CMK (cell line): ENCODE measurements around the gene DSCAM.

Source experiments
- DNase-seq: peaks from one replicate; pipeline ENCODE4 v3.0.0-alpha.2; 2010; ENCODE audit warnings: low read depth

DSCAM gene

GRCh38 chr21:40177979-40178378, 669.0 kb downstream of the DSCAM start:
- DNase-seq = no peak

GRCh38 chr21:40176724-40177123, 670.2 kb downstream of the DSCAM start:
- no peak for DNase-seq

DNA sequence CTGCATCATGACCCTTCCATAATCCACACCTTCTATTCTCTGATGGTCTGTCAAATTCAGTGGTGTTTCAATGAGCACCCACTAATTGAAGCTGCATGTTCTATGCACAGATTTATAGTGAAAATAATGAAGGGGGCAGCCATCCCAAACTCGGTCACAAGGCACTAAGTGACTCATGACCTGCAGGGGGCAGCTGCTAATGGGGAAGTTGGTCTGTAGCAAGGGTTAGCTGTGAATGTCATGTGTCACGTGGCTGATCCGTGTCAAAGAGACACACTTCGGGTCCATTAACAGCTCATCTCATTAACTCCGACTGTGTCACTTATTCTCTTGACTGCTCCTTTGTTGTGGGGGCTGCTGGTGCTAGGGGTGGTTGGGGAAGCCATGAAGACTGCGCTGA, 673.1 kb downstream of the DSCAM start:
- DNase-seq = no peak

GRCh38 chr21:40169971-40170370, 677.0 kb downstream of the DSCAM start:
- no peak for DNase-seq

- no peak for DNase-seq
Measured at GRCh38 chr21:40166291-40166843, 680.6 kb downstream of the DSCAM start.

DNA sequence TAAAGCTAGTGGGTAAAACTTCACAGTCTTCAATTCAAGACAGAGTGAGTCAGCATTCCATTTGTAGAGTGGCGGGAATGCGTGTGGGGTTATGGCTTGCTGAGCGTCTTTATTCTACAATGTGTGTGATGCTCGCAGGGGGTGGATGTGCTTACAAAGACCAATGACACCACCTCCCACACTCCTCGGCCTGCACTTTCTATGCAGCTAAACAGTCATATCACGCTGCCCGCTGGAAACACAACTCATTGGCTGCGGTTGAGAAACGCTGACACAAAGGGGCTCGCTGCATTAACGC, 681.2 kb downstream of the DSCAM start:
- no peak for DNase-seq

DNA sequence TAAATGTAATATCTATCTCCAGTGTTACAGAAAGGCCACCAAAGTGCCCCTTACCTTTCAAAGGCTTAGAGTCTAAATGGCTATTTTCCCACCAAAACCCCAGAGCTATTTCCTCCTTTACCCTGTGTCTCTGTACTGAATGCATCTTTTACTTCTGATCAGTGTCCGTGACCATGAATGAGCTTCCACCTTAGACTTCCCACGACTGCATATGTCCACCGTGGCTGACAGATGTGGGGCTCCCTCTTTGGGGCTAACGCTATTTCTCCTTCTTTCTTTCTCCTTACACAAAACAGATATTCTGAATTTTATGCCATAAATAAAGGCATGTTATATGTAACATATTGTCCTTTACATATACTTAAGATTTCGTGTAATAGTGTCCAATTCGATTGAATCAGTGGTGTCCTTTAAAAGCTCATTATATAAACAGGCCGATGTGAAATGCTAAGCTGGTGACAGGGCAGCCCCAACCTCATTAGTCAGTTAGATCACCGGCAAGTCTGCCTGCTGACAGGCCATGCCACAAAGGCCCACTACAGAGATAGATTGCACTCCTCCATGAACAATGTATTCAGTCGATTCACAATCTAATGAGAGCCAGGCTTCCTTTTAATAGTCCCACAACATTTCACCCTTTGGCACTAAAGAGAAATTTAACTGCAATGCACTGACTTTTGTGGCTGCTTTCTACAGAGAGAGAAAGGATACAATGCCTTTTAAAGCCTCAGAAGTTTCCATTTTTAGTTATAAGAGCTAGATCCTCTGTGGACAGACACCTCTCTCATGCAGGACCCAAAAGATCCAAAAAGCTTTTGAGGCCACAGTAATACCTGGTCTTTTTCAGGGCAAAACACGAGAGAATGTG, 681.8 kb downstream of the DSCAM start:
- DNase-seq = no peak

DNA sequence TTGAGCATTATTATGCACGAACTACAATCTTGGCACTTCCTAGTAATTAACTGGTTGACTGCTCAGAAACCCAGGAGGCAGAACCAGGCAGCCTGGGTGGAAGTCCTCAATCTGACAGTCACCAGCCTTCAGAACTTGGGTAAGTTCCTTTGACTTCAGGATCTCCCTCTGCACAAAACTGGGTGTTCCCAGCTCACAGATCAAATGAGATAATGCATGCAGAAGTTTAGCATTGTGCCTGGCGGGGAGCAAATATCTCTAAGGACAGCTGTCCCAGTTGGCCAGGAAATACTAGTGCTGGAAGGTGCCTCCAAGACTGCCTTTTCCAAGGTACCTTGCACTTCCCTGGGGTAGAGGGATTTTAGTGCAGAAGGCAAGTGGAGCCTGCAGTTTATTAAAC, 684.9 kb downstream of the DSCAM start:
- DNase-seq = no peak

- DNase-seq = no peak
Measured at GRCh38 chr21:40160911-40161310, 686.0 kb downstream of the DSCAM start.

GRCh38 chr21:40158366-40158765, 688.6 kb downstream of the DSCAM start:
- no peak for DNase-seq

- no peak for DNase-seq
Measured at GRCh38 chr21:40155563-40155962, 691.4 kb downstream of the DSCAM start.

- no peak for DNase-seq
Measured at GRCh38 chr21:40153351-40153750, 693.6 kb downstream of the DSCAM start.

DNA sequence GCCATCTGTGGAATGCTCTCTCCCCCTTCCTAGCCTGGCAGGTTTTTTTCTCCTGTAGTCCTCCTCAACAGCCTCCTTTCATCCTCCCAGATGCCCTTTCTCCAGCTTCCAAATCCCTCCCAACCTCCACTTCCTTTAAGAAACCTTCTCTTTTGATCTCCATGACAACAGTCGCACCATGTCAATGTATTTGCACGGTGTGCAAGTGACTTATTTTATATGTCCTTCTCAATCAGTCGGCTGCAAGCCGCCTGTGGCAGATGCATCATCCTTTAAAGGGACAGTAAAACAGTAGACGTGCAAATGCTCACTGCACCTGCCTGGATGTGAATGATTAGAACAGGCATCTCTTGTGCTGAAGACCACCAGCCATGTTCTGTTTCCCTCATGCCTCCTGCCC, 694.5 kb downstream of the DSCAM start:
- DNase-seq = no peak

GRCh38 chr21:40151611-40152010, 695.3 kb downstream of the DSCAM start:
- DNase-seq = no peak

DNA sequence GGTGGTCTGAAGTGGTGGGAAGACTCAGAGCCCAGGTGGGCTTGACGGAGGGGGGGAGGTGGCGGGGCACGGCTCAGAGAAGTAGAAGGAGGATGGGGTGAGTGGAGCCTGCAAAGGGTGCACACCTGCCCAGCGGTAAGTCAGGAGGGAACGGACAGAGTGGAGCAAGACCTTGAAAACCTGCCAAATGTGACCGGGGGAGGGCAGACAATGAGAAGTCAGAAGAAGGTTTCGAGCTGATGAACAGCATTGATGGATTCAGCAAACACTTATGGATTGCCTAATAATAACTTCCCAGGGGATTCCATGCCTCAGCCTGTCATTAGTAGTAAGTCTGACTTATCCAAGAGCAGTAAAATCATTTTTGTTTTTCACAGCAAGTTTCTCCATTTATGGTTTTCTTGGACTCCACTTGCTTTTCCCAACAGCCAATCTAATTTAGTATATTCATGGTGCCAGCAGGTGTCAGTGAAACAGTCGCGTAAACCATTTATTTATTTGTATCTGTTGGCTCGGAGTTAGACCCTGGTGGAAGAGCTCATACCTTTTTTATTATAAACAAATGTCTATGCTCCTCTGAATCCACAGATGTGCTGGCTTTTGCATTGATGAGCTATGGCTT, 700.6 kb downstream of the DSCAM start:
- no peak for DNase-seq

- DNase-seq = peak; percentile 18
Measured at GRCh38 chr21:40143822-40144525, 703.0 kb downstream of the DSCAM start.

DNA sequence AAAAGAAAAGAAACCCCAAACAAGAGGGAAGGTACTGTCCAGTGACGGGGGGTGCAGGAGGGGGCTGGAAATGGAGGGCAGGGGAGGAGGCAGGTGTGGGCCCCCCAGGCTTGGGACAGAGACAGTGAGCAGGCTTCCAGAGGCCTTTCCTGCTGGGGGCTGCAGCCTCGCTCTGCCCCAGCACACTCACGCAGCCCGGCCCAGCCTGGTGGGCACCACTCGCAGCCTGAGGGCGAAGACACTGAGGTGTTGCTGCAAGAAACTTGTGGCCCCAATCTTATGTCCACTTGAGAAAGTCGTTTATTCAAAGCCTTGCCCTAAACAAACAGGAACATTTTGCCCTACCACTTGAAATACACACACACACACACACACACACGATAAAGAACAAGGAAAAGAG, 705.3 kb downstream of the DSCAM start:
- DNase-seq = no peak

DNA sequence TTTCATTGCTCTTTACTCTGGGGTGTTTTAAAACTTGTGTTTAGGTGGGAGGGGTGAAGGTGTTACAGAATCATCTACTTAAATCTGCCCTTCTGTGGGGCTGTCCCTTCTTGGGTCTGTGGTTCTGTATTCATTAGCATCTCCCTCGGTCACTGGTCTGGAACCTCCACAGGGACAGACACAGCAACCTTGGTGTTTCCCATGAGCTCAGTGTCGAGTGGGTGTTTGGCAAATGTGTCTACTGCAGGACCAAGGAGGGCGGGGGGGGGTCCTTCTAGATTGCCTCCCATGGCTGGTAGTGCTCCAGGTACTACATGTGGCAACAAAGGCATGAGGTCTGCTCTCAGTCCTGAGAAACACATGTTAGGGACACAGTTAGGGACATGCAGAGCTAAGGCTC, 706.3 kb downstream of the DSCAM start:
- no peak for DNase-seq

- DNase-seq = no peak
Measured at GRCh38 chr21:40139636-40140035, 707.3 kb downstream of the DSCAM start.

DNA sequence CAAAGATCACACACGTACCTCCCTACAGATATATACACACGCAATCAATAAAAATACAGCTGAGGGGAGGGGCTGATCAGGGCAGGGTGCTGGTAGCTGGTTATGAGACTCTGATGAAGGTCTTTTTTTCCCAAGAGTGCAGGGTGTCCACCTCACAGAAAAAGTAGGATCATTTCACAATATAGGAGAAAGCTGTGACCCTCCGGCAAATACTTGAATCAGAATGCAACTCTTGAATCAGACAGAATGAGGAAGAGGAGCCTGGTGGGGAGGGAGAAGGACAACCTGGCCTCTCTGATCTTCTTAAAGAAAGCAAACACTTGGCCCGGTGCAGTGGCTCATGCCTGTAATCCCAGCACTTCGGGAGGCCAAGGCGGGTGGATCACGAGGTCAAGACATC, 710.4 kb downstream of the DSCAM start:
- DNase-seq = no peak

GRCh38 chr21:40134731-40135492, 712.0 kb downstream of the DSCAM start:
- DNase-seq = no peak

GRCh38 chr21:40130476-40130875, 716.5 kb downstream of the DSCAM start:
- DNase-seq = no peak
